Measurements from ENCODE around the gene DAPK2.

Gene DAPK2

GRCh38 chr15:63944681-63944955, 101.7 kb downstream of the DAPK2 start:
- DNase-seq (ENCODE audit: low read depth in 1 of 2, low spot score in 1 of 2) = no peak

DNA sequence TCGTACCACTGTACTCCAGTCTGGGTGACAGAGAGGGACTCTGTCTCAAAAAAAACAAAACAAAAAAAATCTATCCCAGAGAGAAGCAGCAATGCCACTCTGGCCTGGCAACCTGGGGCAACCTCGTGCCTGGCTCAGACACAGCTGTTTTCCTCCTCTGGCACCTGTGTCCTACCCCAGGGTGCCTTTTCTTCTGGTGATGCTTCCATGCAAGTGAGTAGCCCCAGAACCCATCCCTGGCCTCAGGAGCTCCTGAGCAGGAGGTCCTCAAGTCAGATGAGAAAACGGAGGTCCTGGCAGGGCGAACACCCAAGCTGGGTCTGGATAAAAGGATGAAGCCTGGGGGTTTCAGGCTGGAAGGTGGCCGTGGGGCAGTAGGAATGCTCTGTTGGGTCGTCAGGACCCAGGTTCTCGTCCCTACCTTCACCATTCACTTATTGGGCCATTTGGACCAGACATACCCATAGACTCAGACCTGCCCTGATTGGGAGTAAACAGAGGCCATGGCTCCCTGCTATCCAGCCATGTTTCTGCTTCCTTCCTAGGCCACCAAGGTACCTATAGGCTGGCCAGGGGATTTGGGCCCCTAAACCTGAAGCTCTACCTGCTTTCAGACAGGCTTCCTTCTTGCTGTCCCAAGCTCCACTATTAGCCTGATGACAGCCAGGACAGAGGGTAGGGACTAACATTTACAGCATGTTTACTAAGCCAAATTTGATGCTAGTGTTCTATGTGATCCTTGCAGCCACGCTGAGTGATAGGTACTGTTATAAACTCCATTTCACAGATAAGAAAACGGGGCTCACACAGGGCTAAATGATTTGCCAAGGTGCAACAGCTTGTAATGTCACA, 102.2 kb downstream of the DAPK2 start:
- no peak for DNase-seq (ENCODE audit: low read depth in 1 of 2, low spot score in 1 of 2)

- DNase-seq (ENCODE audit: low read depth in 1 of 2, low spot score in 1 of 2) = no peak
These were observed 103.6 kb downstream of the DAPK2 start for GRCh38 chr15:63942486-63943365.

DNA sequence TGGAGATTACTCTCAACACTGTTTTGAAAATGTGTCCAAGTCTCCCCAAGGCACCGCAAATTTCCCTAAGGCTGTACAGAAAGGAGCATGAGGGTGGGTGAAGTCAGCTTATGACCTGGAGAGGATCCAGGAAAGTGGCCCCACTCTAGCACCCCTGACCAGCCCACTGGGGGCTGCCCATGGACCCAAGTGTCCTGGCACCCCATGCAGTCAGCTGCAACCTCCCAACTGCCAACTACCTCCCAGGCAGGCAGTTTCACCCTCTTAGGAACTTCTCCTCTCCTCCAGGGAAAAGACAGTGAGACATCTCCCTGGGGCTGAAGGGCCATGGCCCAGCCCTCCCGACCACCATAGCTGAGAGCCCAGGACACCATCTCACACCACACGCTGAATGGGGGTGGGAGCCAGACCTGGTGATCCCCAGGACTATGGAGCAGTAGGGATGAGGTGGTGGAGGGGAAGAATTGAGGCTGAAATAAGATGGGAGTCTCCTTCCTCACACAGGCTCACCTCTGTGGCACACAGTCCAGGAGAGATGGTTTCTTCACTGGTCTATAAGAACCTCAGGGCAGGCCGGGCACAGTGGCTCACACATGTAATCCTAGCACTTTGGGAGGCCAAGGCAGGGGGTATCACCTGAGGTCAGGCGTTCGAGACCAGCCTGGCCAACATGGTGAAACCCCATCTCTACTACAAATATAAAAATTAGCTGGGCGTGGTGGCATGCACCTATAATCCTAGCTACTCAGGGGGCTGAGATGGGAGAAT, 104.4 kb downstream of the DAPK2 start:
- no peak for DNase-seq (ENCODE audit: low read depth in 1 of 2, low spot score in 1 of 2)

GRCh38 chr15:63940966-63941620, 105.2 kb downstream of the DAPK2 start:
- no peak for DNase-seq (ENCODE audit: low read depth in 1 of 2, low spot score in 1 of 2)

- DNase-seq (ENCODE audit: low read depth in 1 of 2, low spot score in 1 of 2) = no peak
These were observed 106.7 kb downstream of the DAPK2 start for GRCh38 chr15:63939531-63940130.

DNA sequence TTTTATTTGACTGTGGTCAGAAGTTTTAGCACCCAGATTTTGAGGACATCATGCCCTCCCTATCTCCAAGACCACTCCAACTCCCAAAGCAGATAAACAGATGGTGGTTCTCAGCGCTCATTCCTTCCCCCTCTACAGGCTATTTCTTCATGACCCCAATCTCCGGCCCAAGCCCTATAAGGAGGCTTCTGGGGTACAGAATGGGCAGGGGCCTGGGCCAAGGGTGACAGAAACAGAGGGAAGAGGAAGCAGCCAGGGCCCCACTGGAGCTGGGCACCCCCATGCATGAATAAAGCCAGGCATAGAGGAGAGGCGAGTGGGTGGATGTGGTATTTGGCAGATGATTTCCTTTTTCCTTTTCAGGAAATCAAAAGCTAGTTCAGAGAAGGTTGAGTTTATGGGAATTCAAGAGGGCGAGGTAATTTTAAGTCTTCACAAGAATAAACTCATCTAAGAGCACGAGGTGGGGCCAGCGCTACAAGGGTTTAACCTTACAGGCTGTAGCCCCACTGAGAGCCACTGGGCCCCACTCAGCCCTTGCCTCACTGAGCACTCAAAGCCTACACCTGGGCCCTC, 107.7 kb downstream of the DAPK2 start:
- DNase-seq (ENCODE audit: low read depth in 1 of 2, low spot score in 1 of 2) = no peak

GRCh38 chr15:63933522-63933921, 112.8 kb downstream of the DAPK2 start:
- no peak for DNase-seq (ENCODE audit: low read depth in 1 of 2, low spot score in 1 of 2)

DNA sequence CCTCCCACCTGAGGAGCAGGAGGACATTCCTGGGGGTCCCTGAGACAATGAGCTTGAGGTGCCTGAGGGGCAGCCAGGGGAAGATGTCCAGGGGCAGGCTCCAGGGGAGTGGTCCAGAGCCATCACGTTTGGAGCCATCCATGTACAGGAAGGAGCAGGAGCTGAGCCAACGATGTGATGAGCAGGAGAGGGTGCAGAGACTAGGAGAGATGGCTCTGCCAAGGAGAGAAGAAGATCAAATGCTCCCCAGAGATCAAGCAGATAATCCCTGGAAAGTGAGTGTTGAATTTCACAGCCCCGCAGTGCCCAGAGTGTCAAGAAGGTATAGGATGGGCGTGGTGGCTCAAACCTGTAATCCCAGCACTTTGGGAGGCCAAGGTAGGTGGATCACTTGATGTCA, 114.7 kb downstream of the DAPK2 start:
- no peak for DNase-seq (ENCODE audit: low read depth in 1 of 2, low spot score in 1 of 2)

DNA sequence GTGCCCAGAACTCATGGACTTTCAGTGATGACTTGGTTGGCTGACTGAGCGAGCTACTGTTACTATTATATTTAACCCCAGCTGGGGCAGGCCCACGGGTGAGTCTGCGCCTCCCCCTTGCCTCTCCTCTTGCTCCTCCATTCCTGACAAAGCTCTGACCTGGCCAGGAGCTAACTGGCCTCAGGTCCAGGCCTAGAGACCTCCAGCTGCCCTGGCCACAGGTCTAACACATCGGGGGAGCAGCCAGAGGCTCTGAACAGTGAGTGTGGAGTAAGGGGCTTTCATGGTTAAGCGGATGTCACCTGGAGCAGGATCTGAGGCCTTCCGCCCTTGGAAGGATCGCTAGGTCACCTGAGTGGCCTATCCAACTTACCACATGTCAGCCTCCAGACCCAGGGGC, 116.3 kb downstream of the DAPK2 start:
- DNase-seq (ENCODE audit: low read depth in 1 of 2, low spot score in 1 of 2) = no peak

DNA sequence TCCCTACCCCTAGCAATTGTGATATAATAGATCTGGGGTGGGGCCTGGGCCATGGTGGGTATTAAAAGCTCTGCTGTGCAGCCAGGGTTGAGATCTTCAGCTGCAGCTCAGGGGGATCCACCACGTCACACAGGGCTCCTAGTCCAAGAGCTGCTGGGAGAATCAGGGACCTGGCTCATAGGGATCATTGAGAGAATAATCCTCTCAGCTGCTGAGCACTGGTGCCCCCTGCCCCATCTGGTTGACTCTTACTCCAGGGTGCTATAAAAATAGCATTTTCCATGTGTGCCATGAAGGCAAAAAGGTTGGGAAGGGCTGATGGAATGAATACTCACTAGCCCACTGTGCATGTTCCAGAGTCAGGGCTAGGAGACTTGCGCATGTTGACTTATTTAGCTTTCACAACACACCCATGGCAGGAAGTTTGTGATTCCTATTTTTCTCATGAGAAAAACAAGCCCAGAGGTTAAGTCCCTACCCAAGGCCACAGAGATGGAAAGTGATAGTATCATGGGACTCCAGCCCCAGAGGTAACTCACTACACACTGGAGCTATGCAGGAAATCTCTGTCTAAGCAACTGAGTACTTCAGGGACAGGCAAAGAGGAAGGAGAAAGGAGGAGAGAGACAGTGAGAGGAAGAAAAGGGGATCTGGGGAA, 118.0 kb downstream of the DAPK2 start:
- DNase-seq (ENCODE audit: low read depth in 1 of 2, low spot score in 1 of 2) = no peak

DNA sequence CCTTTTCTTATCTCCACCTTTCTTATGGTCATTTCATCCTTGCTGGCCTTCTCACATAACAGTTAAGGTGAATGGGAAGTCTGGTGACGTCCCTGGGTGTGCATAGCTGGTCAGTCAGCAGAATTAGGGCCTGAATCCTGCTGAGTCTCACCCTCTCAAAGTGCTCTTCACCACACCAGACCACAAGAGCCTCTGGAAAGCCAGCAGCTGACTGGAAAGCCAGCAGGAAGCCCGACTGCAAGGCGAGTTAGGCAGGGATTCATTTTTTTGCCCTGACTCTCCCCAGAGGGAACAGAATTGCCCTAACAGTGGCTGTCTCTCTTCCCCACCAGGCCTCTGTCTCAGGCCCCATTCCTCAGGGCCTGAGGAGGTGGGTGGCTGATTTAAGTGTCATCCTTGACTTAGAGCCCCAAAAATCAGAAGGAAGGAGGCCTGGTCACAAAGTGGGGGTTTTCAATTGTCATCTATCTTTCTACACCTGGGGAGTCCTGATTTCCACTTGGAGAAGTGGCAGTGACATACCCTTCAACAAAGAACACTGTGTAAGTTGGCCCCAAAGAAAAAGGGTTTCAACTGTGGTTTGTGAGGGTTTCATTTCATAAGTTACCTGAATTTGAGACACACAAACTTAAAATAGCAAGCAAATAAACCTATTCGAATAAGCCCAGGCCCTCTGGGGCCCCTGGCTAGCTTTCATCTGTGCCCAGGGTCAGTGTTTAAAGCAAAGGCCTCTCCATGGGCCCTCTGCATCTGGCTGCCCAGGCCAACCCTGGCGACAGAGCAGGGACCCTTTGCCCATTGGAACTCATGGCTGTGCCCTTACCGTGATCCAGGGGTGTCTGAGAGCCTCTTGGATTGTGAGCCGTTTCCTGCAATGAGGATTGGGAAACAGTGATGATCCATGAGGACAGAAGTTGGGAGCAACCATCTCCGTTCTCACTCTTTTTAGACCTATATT, 122.0 kb downstream of the DAPK2 start:
- DNase-seq (ENCODE audit: low read depth in 1 of 2, low spot score in 1 of 2) = no peak

GRCh38 chr15:63922916-63923315, 123.4 kb downstream of the DAPK2 start:
- no peak for DNase-seq (ENCODE audit: low read depth in 1 of 2, low spot score in 1 of 2)

DNA sequence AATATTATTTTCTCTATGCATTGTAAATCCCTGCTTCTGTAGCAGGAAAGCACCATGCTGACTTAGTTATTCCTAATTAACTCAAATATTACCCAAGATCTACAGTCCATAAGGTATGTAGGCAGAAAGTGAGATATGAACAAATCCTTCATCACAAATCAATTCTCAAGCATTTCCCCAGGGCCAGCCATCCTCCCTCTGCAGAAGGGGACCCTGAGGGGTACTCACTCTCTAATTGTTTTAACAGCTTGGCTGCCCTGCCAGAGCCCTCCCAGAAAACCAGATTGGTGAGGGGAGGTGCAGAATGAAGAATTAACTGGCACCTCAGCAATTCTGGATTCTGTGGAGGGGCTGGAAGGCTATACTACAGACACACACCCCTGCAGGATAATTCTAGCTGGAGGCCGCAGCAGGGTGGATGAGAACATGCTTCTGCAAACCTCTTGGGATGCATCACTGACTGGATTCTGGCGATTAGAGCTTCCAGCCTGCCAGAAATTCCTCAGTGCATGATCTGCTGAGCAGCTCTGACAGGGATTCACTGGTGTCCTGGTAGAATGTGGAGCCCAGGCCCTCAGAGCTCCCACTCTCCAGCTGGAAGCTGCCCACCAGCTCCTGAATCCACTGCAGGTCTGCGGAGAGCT, 123.9 kb downstream of the DAPK2 start:
- DNase-seq (ENCODE audit: low read depth in 1 of 2, low spot score in 1 of 2) = no peak

- no peak for DNase-seq (ENCODE audit: low read depth in 1 of 2, low spot score in 1 of 2)
These were observed 125.6 kb downstream of the DAPK2 start for GRCh38 chr15:63920504-63921175.

- no peak for DNase-seq (ENCODE audit: low read depth in 1 of 2, low spot score in 1 of 2)
These were observed 127.4 kb downstream of the DAPK2 start for GRCh38 chr15:63918901-63919348.

DNA sequence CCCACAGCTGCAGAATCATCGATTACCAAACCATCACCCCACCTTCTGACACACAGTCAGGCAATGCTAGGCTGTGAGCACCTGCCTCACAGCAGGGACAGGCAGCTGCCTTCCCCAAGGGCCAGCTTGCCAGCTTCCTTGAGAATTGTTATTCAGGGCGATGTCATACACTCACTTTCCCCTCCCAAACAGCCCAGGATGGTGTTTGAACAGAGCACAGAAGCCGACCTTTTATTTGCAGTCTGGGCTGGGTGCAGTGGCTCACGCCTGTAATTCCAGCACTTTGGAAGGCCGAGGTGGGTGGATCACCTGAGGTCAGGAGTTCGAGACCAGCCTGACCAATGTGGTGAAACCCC, 128.0 kb downstream of the DAPK2 start:
- no peak for DNase-seq (ENCODE audit: low read depth in 1 of 2, low spot score in 1 of 2)

Measured in stimulated activated CD4-positive, alpha-beta T cell treated with anti-CD3 and anti-CD28 coated beads, Interleukin-15, amount 100 ng/mL, for 1 hour (primary cell).